GM12878 (cell line): ENCODE results near the gene MALSU1. TPM values are rescaled to one million over a fixed set of nuclear protein-coding genes. Genes with fewer than 3 reads are reported as not detected.

Experiments used
- ATF2 ChIP-seq: IDR thresholded peaks from 2 replicates; pipeline ENCODE4 v1.6.1; 2012; ENCODE audit warnings: low read length, inconsistent platforms
- CBX5 ChIP-seq: sonication (generic); IDR thresholded peaks from 2 replicates; pipeline ENCODE4 v1.6.1; 2016; ENCODE audit warnings: low read depth, moderate library complexity, mild to moderate bottlenecking, inconsistent platforms
- KLF5 ChIP-seq: fragments of 450-650 bp; IDR thresholded peaks from 2 replicates; pipeline ENCODE4 v1.6.1; 2014; ENCODE audit warnings: mild to moderate bottlenecking; ENCODE audit not compliant: partially characterized antibody
- MTA2 ChIP-seq: fragments of 450-650 bp; IDR thresholded peaks from 2 replicates; pipeline ENCODE4 v1.6.1; 2016; ENCODE audit warnings: low read depth, mild to moderate bottlenecking, moderate library complexity
- MXI1 ChIP-seq: fragments of 150-350 bp; IDR thresholded peaks from 2 replicates; pipeline ENCODE4 v1.6.1; 2011; ENCODE audit warnings: low read depth, mild to moderate bottlenecking, inconsistent platforms, low read length, improper control_type of control experiment
- NFXL1 ChIP-seq: fragments of 450-650 bp; IDR thresholded peaks from 2 replicates; pipeline ENCODE4 v1.6.1; 2017; ENCODE audit warnings: antibody characterized with exemption, mild to moderate bottlenecking, borderline replicate concordance
- POLR2A ChIP-seq: IDR thresholded peaks from 2 replicates; pipeline ENCODE4 v1.6.1; 2011; ENCODE audit warnings: low read depth, mild to moderate bottlenecking, low read length
- RUNX3 ChIP-seq: IDR thresholded peaks from 2 replicates; pipeline ENCODE4 v1.6.1; 2012; ENCODE audit warnings: low read length, inconsistent platforms
- SMAD1 ChIP-seq: fragments of 450-650 bp; IDR thresholded peaks from 2 replicates; pipeline ENCODE4 v1.6.1; 2018; ENCODE audit warnings: mild to moderate bottlenecking, low read depth; ENCODE audit not compliant: partially characterized antibody
- SMAD5 ChIP-seq: IDR thresholded peaks from 2 replicates; pipeline ENCODE4 v1.6.1; 2016; ENCODE audit warnings: antibody characterized with exemption, low read depth
- STAT1 ChIP-seq: fragments of 450-650 bp; conservative IDR thresholded peaks from 2 replicates; pipeline ENCODE4 v1.6.1; 2014; ENCODE audit warnings: antibody characterized with exemption, mild to moderate bottlenecking
- TARDBP ChIP-seq: IDR thresholded peaks from 2 replicates; pipeline ENCODE4 v1.6.1; 2016; ENCODE audit warnings: borderline replicate concordance
- TBL1XR1 ChIP-seq: IDR thresholded peaks from 2 replicates; pipeline ENCODE4 v1.6.1; 2012; ENCODE audit warnings: low read depth, low read length, improper control_type of control experiment
- ZNF217 ChIP-seq: fragments of 450-650 bp; IDR thresholded peaks from 2 replicates; pipeline ENCODE4 v1.6.1; 2017; ENCODE audit warnings: antibody characterized with exemption, mild to moderate bottlenecking
- ZNF24 ChIP-seq: fragments of 450-650 bp; IDR thresholded peaks from 2 replicates; pipeline ENCODE4 v1.6.1; 2017; ENCODE audit warnings: antibody characterized with exemption, mild to moderate bottlenecking
- polyA plus RNA-seq, 11 experiments: library from polyadenylated mRNA; depleted of rRNA in 4 of 11; unstranded in 6 of 11; stranded (reverse) in 5 of 11; fragments of >200 nt; fragmentation: Nextera tagmentation in 4 of 11; fragmentation: Illumina TruSeq in 1 of 11; extraction: Ambion mirVana in 4 of 11; extraction: Trizol in 1 of 11; gene quantifications; 1 replicate in 1 of 11; 2 replicates in 10 of 11; pipeline versions ENCODE4 v1.2.1 to v1.2.3, GENCODE V29; 2011 to 2016; ENCODE audit warnings: inconsistent platforms in 2 of 11, missing spikeins in 2 of 11, low read depth in 1 of 11
- total RNA-seq, 4 experiments: library from RNA; depleted of rRNA in 3 of 4; stranded (reverse); fragments of >200 nt in 3 of 4; fragmentation: Illumina TruSeq in 1 of 4; extraction: Trizol in 1 of 4; gene quantifications; 2 replicates each; pipeline versions ENCODE4 v1.2.1 to v1.2.3, GENCODE V29; 2013 to 2021
- TF ChIP-seq, protein P1 (sequence below): IDR thresholded peaks from 2 replicates; pipeline ENCODE4 v1.6.1; 2011; ENCODE audit warnings: borderline replicate concordance, low read depth, mild to moderate bottlenecking, moderate library complexity, low read length; ENCODE audit not compliant: insufficient read depth, poor library complexity, severe bottlenecking
- TF ChIP-seq, protein P2 (sequence below): fragments of 450-650 bp; IDR thresholded peaks from 2 replicates; pipeline ENCODE4 v1.6.1; 2017; ENCODE audit warnings: mild to moderate bottlenecking, low read depth, inconsistent platforms; ENCODE audit not compliant: poor library complexity, severe bottlenecking
- TF ChIP-seq, protein P3 (sequence below): fragments of 450-650 bp; IDR thresholded peaks from 2 replicates; pipeline ENCODE4 v1.6.1; 2017; ENCODE audit warnings: mild to moderate bottlenecking, moderate library complexity
- TF ChIP-seq, protein P4 (sequence below): IDR thresholded peaks from 2 replicates; pipeline ENCODE4 v1.6.1; 2011; ENCODE audit warnings: mild to moderate bottlenecking, low read depth, low read length, moderate library complexity; ENCODE audit not compliant: insufficient replicate concordance

MALSU1 gene
- total and polyA plus RNA-seq, 10 of the 15 experiments (the other 5 are each of a cell fraction or from before 2014, with no cell fraction given), result 8.5 to 159 (median 73.7) TPM

GRCh38 chr7:23273141-23273599 is 26.0 kb upstream of the MALSU1 start (continued):
- TF ChIP-seq, protein P1, sequence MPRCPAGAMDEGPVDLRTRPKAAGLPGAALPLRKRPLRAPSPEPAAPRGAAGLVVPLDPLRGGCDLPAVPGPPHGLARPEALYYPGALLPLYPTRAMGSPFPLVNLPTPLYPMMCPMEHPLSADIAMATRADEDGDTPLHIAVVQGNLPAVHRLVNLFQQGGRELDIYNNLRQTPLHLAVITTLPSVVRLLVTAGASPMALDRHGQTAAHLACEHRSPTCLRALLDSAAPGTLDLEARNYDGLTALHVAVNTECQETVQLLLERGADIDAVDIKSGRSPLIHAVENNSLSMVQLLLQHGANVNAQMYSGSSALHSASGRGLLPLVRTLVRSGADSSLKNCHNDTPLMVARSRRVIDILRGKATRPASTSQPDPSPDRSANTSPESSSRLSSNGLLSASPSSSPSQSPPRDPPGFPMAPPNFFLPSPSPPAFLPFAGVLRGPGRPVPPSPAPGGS, result no peak
- no peak for TF ChIP-seq SMAD1
- peak; percentile 39; the same call in 1 of the 2 replicates for TF ChIP-seq POLR2A
- TF ChIP-seq, protein P2, sequence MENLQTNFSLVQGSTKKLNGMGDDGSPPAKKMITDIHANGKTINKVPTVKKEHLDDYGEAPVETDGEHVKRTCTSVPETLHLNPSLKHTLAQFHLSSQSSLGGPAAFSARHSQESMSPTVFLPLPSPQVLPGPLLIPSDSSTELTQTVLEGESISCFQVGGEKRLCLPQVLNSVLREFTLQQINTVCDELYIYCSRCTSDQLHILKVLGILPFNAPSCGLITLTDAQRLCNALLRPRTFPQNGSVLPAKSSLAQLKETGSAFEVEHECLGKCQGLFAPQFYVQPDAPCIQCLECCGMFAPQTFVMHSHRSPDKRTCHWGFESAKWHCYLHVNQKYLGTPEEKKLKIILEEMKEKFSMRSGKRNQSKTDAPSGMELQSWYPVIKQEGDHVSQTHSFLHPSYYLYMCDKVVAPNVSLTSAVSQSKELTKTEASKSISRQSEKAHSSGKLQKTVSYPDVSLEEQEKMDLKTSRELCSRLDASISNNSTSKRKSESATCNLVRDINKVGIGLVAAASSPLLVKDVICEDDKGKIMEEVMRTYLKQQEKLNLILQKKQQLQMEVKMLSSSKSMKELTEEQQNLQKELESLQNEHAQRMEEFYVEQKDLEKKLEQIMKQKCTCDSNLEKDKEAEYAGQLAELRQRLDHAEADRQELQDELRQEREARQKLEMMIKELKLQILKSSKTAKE, result peak; percentile 85
- TF ChIP-seq, protein P3, sequence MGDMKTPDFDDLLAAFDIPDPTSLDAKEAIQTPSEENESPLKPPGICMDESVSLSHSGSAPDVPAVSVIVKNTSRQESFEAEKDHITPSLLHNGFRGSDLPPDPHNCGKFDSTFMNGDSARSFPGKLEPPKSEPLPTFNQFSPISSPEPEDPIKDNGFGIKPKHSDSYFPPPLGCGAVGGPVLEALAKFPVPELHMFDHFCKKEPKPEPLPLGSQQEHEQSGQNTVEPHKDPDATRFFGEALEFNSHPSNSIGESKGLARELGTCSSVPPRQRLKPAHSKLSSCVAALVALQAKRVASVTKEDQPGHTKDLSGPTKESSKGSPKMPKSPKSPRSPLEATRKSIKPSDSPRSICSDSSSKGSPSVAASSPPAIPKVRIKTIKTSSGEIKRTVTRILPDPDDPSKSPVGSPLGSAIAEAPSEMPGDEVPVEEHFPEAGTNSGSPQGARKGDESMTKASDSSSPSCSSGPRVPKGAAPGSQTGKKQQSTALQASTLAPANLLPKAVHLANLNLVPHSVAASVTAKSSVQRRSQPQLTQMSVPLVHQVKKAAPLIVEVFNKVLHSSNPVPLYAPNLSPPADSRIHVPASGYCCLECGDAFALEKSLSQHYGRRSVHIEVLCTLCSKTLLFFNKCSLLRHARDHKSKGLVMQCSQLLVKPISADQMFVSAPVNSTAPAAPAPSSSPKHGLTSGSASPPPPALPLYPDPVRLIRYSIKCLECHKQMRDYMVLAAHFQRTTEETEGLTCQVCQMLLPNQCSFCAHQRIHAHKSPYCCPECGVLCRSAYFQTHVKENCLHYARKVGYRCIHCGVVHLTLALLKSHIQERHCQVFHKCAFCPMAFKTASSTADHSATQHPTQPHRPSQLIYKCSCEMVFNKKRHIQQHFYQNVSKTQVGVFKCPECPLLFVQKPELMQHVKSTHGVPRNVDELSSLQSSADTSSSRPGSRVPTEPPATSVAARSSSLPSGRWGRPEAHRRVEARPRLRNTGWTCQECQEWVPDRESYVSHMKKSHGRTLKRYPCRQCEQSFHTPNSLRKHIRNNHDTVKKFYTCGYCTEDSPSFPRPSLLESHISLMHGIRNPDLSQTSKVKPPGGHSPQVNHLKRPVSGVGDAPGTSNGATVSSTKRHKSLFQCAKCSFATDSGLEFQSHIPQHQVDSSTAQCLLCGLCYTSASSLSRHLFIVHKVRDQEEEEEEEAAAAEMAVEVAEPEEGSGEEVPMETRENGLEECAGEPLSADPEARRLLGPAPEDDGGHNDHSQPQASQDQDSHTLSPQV, result no peak
- 0 out of 2 replicates have a peak, but pooled peaks have one; percentile 52 for TF ChIP-seq TBL1XR1
- TF ChIP-seq MTA2, result peak; percentile 26; the same call in 1 of the 2 replicates
- peak; percentile 78 for TF ChIP-seq RUNX3
- TF ChIP-seq SMAD5, result no peak
- TF ChIP-seq TARDBP, result peak; percentile 37; the same call in 1 of the 2 replicates
- TF ChIP-seq, protein P4, sequence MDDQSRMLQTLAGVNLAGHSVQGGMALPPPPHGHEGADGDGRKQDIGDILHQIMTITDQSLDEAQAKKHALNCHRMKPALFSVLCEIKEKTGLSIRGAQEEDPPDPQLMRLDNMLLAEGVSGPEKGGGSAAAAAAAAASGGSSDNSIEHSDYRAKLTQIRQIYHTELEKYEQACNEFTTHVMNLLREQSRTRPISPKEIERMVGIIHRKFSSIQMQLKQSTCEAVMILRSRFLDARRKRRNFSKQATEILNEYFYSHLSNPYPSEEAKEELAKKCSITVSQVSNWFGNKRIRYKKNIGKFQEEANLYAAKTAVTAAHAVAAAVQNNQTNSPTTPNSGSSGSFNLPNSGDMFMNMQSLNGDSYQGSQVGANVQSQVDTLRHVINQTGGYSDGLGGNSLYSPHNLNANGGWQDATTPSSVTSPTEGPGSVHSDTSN, result no peak
- TF ChIP-seq STAT1, result no peak
- TF ChIP-seq NFXL1, result no peak
- TF ChIP-seq ZNF217, result no peak
- no peak for TF ChIP-seq ZNF24
- TF ChIP-seq MXI1, result peak; percentile 82
- TF ChIP-seq ATF2, result no peak
- TF ChIP-seq CBX5, result 0 out of 2 replicates have a peak, but pooled peaks have one; percentile 33
- no peak for TF ChIP-seq KLF5
